ENCODE data around the gene MESD. TPM values are rescaled to one million over a fixed set of nuclear protein-coding genes. Genes with fewer than 3 reads are reported as not detected.

MESD gene
- total and polyA plus RNA-seq, 2 of the 4 experiments (the other 2 are of a cell fraction) = 10.0 to 14.0 TPM

- Histone ChIP-seq H4K20me1 (ENCODE audit: insufficient read depth, low read length) (no peaks in the 10 kb centered on the region), H3K56ac (ENCODE audit: extremely low read depth, insufficient read depth, low read length) (no peak overlapping the region), H4K91ac (ENCODE audit: insufficient read depth, low read depth, low read length) (no peak overlapping the region), H3K4me2 (ENCODE audit: low read depth, low read length) (no peak overlapping the region), H2AFZ (replicated peaks; ENCODE audit: low read length, poor library complexity) (no peak overlapping the region), H3K27ac (ENCODE audit: insufficient read depth, low read length) (no peak overlapping the region), H3K4me1 (ENCODE audit: control insufficient read depth, insufficient read depth, low read length) (peaks cover 2% of the 10 kb centered on the region), H4K5ac (ENCODE audit: low read depth, low read length) (no peak overlapping the region), H3K18ac (ENCODE audit: low read depth, low read length) (no peak overlapping the region), H3K9me1 (ENCODE audit: insufficient read depth, low read length) (peaks cover 4% of the 10 kb centered on the region; the same call in 1 of the 2 replicates), H3K4me3 (ENCODE audit: insufficient read depth, low read depth, low read length) (no peak overlapping the region), H2BK120ac (ENCODE audit: low read depth, low read length) (no peak overlapping the region), H2BK15ac (ENCODE audit: low read depth, low read length) (no peak overlapping the region), H4K8ac (ENCODE audit: low read depth in 2 of 2, low read length in 2 of 2) (no peak overlapping the region), H3K23ac (ENCODE audit: low read depth, low read length) (no peak overlapping the region), H3K79me1 (ENCODE audit: low read depth in 1 of 2, low read length in 2 of 2) (peaks cover 0 to 4% of the 10 kb centered on the region in 2 experiments; a peak in 1 of 4 replicates), H2AK5ac (ENCODE audit: low read depth, low read length) (no peak overlapping the region), H3K27me3 (ENCODE audit: control insufficient read depth, insufficient read depth, low read length) (no peaks in the 10 kb centered on the region), H3K9me3 (ENCODE audit: control insufficient read depth, insufficient read depth, low read length) (peaks cover 5% of the 10 kb centered on the region), H3K4ac (ENCODE audit: low read depth, low read length) (no peak overlapping the region), H2AK9ac (replicated peaks; ENCODE audit: low read depth, low read length, poor library complexity) (no peak overlapping the region), H2BK20ac (ENCODE audit: low read depth, low read length) (no peak overlapping the region), H3K9ac (ENCODE audit: low read depth, low read length) (no peak overlapping the region), H2BK5ac (ENCODE audit: low read depth, low read length, poor library complexity, severe bottlenecking) (no peak overlapping the region), H3K14ac (replicated peaks; ENCODE audit: low read depth, low read length) (no peak overlapping the region), H3K36me3 (ENCODE audit: control insufficient read depth, insufficient read depth, low read length) (no peaks in the 10 kb centered on the region)
- ChIA-PET CTCF (no interaction called here), POLR2A (ENCODE audit: unreplicated experiment) (no interaction called here)
- ATAC-seq (ENCODE audit: low read depth) = no peak
- WGBS, 2 experiments (ENCODE audit: extremely low coverage in 2 of 2, insufficient read length in 1 of 2) = no CpG with 5 or more reads among the region's 4 CpGs
- no TSS peak for BruUV-seq (replicated peaks)
- intact Hi-C loops (cut with micrococcal nuclease) = no loop called here
- dilution Hi-C loops (cut with HindIII; ENCODE audit: low sequenced_read_pairs, unreplicated experiment) = no loop called here
- DNase-seq = no peak
- in situ Hi-C loops (cut with MboI; ENCODE audit: low sequenced_read_pairs) = no loop called here
- no peak for TF ChIP-seq ELK1 (IDR thresholded peaks at IDR 0.05; ENCODE audit: borderline replicate concordance, low read depth, low read length)
- no peak for TF ChIP-seq RFX5 (IDR thresholded peaks at IDR 0.05; ENCODE audit: low read depth, low read length)
- TF ChIP-seq FOS (IDR thresholded peaks at IDR 0.05; ENCODE audit: low read depth, low read length) = no peak
- no peak for TF ChIP-seq USF2 (IDR thresholded peaks at IDR 0.05; ENCODE audit: low read depth, low read length)
- TF ChIP-seq POLR2A (IDR thresholded peaks at IDR 0.05; ENCODE audit: low read depth, low read length) = no peak
- TF ChIP-seq RCOR1 (IDR thresholded peaks at IDR 0.05; ENCODE audit: insufficient replicate concordance, low read length) = no peak
- no peak for TF ChIP-seq RAD21 (IDR thresholded peaks at IDR 0.05; ENCODE audit: low read length)
- no peak for TF ChIP-seq NFE2L2 (IDR thresholded peaks at IDR 0.05; ENCODE audit: low read depth, low read length)
- TF ChIP-seq MAFK (IDR thresholded peaks at IDR 0.05; ENCODE audit: low read depth, low read length) = no peak
- TF ChIP-seq CHD1 (IDR thresholded peaks at IDR 0.05; ENCODE audit: low read depth, low read length) = no peak
- no peak for TF ChIP-seq MAZ (IDR thresholded peaks at IDR 0.05; ENCODE audit: borderline replicate concordance, low read depth, low read length)
- no peak for TF ChIP-seq MXI1 (IDR thresholded peaks at IDR 0.05; ENCODE audit: borderline replicate concordance, low read depth, low read length)
- TF ChIP-seq CTCF (conservative IDR thresholded peaks at IDR 0.05; ENCODE audit: low read depth, low read length) = no peak
- TF ChIP-seq SMC3 (IDR thresholded peaks at IDR 0.05; ENCODE audit: low read depth, low read length) = no peak
Measured at GRCh38 chr15:81032355-81032754, 42.7 kb upstream of the MESD start.

Measured in IMR-90 (cell line).